ENCODE measurements around the gene UNC45A.

- TF ChIP-seq CTCF (IDR thresholded peaks at IDR 0.05) (no peak), POLR2AphosphoS5 (IDR thresholded peaks at IDR 0.05; ENCODE audit: low read depth, low read length) (no peak), REST (IDR thresholded peaks at IDR 0.05; ENCODE audit: insufficient read depth in 1 of 2, low read depth in 2 of 2, low read length in 1 of 2) (no peak), SIN3A (IDR thresholded peaks at IDR 0.05; ENCODE audit: borderline replicate concordance, insufficient read depth, low read depth, low read length) (no peak), TCF7L2 (IDR thresholded peaks at IDR 0.05; ENCODE audit: low read depth, low read length) (no peak)
Observed at GRCh38 chr15:90942354-90943120, 7.5 kb downstream of the UNC45A start.

Data from Panc1 (cell line).